Measurements from ENCODE around the gene ZMYND10. TPM values are rescaled to one million over a fixed set of nuclear protein-coding genes. Genes with fewer than 3 reads are reported as not detected.

ZMYND10 gene
- total and polyA plus RNA-seq, 2 experiments from 2014 or later = 0.29 to 0.31 TPM

DNA sequence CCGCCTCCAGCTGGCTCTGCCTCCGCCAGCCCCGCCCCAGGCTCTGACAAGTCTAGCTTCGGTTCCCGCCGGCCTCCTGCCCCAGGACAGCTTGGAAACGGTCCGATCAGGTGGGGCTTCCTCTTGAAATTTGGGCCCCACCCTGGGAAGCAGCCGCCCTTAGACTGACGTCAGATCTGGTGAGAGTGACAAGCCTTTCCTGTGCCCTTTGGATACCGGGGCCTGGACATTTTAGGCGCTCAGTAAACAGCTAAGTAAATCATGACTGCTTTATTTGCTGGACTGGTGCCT is 45.9 kb downstream of the ZMYND10 start:
- no peak for DNase-seq (ENCODE audit: low spot score)
- Mint-ChIP-seq H3K27ac (peak overlapping the region; percentile 48; the same call in 1 of the 2 replicates), H3K9me3 (peaks cover 1% of the 10 kb centered on the region; the same call in 1 of the 3 replicates), H3K36me3 (ENCODE audit: low read depth) (0 out of 3 replicates have a peak, but pooled peaks cover under 1% of the 10 kb centered on the region), H3K4me1 (peaks cover 22% of the 10 kb centered on the region), H3K27me3 (ENCODE audit: insufficient read depth, low read depth, poor library complexity) (peaks cover 23% of the 10 kb centered on the region), H3K4me3 (peak overlapping the region; percentile 98)
- peak overlapping the region; percentile 49 for H3K4me3 ChIP-seq
- H3K27me3 ChIP-seq (ENCODE audit: insufficient read depth) = no peaks in the 10 kb centered on the region
- H3K27ac ChIP-seq (ENCODE audit: low read depth) = peak overlapping the region; percentile 56; the same call in 1 of the 2 replicates
- H3K4me1 ChIP-seq (ENCODE audit: insufficient read depth) = peaks cover 25% of the 10 kb centered on the region
- H3F3A ChIP-seq (replicated peaks; ENCODE audit: low read depth) = peaks cover 17% of the 10 kb centered on the region
- no peaks in the 10 kb centered on the region for H3K36me3 ChIP-seq (ENCODE audit: insufficient read depth)
- H3K4me2 ChIP-seq = peak overlapping the region; percentile 77
- ATAC-seq = no peak; the same call in 2 of the 3 replicates
- H3K9me2 ChIP-seq (ENCODE audit: insufficient read depth) = no peaks in the 10 kb centered on the region
- peak overlapping the region; percentile 44; the same call in 1 of the 2 replicates for H2AFZ ChIP-seq
- TF ChIP-seq, protein P1, sequence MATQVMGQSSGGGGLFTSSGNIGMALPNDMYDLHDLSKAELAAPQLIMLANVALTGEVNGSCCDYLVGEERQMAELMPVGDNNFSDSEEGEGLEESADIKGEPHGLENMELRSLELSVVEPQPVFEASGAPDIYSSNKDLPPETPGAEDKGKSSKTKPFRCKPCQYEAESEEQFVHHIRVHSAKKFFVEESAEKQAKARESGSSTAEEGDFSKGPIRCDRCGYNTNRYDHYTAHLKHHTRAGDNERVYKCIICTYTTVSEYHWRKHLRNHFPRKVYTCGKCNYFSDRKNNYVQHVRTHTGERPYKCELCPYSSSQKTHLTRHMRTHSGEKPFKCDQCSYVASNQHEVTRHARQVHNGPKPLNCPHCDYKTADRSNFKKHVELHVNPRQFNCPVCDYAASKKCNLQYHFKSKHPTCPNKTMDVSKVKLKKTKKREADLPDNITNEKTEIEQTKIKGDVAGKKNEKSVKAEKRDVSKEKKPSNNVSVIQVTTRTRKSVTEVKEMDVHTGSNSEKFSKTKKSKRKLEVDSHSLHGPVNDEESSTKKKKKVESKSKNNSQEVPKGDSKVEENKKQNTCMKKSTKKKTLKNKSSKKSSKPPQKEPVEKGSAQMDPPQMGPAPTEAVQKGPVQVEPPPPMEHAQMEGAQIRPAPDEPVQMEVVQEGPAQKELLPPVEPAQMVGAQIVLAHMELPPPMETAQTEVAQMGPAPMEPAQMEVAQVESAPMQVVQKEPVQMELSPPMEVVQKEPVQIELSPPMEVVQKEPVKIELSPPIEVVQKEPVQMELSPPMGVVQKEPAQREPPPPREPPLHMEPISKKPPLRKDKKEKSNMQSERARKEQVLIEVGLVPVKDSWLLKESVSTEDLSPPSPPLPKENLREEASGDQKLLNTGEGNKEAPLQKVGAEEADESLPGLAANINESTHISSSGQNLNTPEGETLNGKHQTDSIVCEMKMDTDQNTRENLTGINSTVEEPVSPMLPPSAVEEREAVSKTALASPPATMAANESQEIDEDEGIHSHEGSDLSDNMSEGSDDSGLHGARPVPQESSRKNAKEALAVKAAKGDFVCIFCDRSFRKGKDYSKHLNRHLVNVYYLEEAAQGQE (IDR thresholded peaks at IDR 0.05; ENCODE audit: unreplicated experiment) = no peak
- TF ChIP-seq EZH2 (IDR thresholded peaks at IDR 0.05; ENCODE audit: low read depth, unreplicated experiment) (no peak), POLR2AphosphoS5 (IDR thresholded peaks at IDR 0.05; ENCODE audit: low read depth) (no peak), ZNF114 (CRISPR knock-in tag; IDR thresholded peaks at IDR 0.05) (no peak), ZNF331 (CRISPR knock-in tag; IDR thresholded peaks at IDR 0.05; ENCODE audit: low read depth) (no peak), STAT1 (IDR thresholded peaks at IDR 0.05; ENCODE audit: unreplicated experiment) (no peak), NANOG (IDR thresholded peaks at IDR 0.05; ENCODE audit: borderline replicate concordance) (no peak)
- TF ChIP-seq, protein P2, sequence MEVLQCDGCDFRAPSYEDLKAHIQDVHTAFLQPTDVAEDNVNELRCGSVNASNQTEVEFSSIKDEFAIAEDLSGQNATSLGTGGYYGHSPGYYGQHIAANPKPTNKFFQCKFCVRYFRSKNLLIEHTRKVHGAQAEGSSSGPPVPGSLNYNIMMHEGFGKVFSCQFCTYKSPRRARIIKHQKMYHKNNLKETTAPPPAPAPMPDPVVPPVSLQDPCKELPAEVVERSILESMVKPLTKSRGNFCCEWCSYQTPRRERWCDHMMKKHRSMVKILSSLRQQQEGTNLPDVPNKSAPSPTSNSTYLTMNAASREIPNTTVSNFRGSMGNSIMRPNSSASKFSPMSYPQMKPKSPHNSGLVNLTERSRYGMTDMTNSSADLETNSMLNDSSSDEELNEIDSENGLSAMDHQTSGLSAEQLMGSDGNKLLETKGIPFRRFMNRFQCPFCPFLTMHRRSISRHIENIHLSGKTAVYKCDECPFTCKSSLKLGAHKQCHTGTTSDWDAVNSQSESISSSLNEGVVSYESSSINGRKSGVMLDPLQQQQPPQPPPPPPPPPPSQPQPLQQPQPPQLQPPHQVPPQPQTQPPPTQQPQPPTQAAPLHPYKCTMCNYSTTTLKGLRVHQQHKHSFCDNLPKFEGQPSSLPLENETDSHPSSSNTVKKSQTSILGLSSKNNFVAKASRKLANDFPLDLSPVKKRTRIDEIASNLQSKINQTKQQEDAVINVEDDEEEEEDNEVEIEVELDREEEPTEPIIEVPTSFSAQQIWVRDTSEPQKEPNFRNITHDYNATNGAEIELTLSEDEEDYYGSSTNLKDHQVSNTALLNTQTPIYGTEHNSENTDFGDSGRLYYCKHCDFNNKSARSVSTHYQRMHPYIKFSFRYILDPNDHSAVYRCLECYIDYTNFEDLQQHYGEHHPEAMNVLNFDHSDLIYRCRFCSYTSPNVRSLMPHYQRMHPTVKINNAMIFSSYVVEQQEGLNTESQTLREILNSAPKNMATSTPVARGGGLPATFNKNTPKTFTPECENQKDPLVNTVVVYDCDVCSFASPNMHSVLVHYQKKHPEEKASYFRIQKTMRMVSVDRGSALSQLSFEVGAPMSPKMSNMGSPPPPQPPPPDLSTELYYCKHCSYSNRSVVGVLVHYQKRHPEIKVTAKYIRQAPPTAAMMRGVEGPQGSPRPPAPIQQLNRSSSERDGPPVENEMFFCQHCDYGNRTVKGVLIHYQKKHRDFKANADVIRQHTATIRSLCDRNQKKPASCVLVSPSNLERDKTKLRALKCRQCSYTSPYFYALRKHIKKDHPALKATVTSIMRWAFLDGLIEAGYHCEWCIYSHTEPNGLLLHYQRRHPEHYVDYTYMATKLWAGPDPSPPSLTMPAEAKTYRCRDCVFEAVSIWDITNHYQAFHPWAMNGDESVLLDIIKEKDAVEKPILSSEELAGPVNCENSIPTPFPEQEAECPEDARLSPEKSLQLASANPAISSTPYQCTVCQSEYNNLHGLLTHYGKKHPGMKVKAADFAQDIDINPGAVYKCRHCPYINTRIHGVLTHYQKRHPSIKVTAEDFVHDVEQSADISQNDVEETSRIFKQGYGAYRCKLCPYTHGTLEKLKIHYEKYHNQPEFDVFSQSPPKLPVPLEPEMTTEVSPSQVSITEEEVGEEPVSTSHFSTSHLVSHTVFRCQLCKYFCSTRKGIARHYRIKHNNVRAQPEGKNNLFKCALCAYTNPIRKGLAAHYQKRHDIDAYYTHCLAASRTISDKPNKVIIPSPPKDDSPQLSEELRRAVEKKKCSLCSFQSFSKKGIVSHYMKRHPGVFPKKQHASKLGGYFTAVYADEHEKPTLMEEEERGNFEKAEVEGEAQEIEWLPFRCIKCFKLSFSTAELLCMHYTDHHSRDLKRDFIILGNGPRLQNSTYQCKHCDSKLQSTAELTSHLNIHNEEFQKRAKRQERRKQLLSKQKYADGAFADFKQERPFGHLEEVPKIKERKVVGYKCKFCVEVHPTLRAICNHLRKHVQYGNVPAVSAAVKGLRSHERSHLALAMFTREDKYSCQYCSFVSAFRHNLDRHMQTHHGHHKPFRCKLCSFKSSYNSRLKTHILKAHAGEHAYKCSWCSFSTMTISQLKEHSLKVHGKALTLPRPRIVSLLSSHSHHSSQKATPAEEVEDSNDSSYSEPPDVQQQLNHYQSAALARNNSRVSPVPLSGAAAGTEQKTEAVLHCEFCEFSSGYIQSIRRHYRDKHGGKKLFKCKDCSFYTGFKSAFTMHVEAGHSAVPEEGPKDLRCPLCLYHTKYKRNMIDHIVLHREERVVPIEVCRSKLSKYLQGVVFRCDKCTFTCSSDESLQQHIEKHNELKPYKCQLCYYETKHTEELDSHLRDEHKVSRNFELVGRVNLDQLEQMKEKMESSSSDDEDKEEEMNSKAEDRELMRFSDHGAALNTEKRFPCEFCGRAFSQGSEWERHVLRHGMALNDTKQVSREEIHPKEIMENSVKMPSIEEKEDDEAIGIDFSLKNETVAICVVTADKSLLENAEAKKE (CRISPR knock-in tag; IDR thresholded peaks at IDR 0.05) = no peak
- TF ChIP-seq, protein P3, sequence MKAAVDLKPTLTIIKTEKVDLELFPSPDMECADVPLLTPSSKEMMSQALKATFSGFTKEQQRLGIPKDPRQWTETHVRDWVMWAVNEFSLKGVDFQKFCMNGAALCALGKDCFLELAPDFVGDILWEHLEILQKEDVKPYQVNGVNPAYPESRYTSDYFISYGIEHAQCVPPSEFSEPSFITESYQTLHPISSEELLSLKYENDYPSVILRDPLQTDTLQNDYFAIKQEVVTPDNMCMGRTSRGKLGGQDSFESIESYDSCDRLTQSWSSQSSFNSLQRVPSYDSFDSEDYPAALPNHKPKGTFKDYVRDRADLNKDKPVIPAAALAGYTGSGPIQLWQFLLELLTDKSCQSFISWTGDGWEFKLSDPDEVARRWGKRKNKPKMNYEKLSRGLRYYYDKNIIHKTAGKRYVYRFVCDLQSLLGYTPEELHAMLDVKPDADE (IDR thresholded peaks at IDR 0.05) = no peak
- H4K20me1 ChIP-seq (replicated peaks; ENCODE audit: insufficient read depth) = no peaks in the 10 kb centered on the region
- H3K79me2 ChIP-seq (replicated peaks; ENCODE audit: insufficient read depth) = no peaks in the 10 kb centered on the region

Measured in GM23338 (cell line).